Fibroblast of lung (primary cell): Measurements from ENCODE around the gene TEAD2. TPM values are rescaled to one million over a fixed set of nuclear protein-coding genes. Genes with fewer than 3 reads are reported as not detected.

Source experiments
- DNase-seq, 2 donors: peaks; one replicate each; pipeline versions ENCODE4 v3.0.0 to v3.0.0-alpha.2; 2010; ENCODE audit warnings: low read depth in 2 of 2
- H2AFZ ChIP-seq: 2 replicates; pipeline ENCODE4 v1.5.1; 2012; ENCODE audit warnings: low read length, control low read depth, inconsistent platforms
- H3K27ac ChIP-seq: 2 replicates; pipeline ENCODE4 v1.5.1; 2011; ENCODE audit warnings: low read length, control low read depth; ENCODE audit not compliant: insufficient read depth
- H3K27me3 ChIP-seq: 2 replicates; pipeline ENCODE4 v1.5.1; 2011; ENCODE audit warnings: mild to moderate bottlenecking, low read length; ENCODE audit not compliant: control insufficient read depth, insufficient read depth
- H3K36me3 ChIP-seq: 2 replicates; pipeline ENCODE4 v1.5.1; 2011; ENCODE audit warnings: low read length; ENCODE audit not compliant: control insufficient read depth, insufficient read depth
- H3K4me1 ChIP-seq: 2 replicates; pipeline ENCODE4 v1.5.1; 2011; ENCODE audit warnings: low read length; ENCODE audit not compliant: control insufficient read depth, insufficient read depth; ENCODE audit errors: extremely low read depth
- H3K4me2 ChIP-seq: 2 replicates; pipeline ENCODE4 v1.5.1; 2011; ENCODE audit warnings: low read length, control low read depth; ENCODE audit not compliant: insufficient read depth; ENCODE audit errors: extremely low read depth
- H3K4me3 ChIP-seq, 4 experiments: fragments of 200-600 bp in 1 of 4; sonication (generic) in 1 of 4; replicated peaks in 1 of 4; 2 replicates each; pipeline ENCODE4 v1.5.1; 2011 to 2016; ENCODE audit warnings: low read length in 4 of 4, low read depth in 3 of 4, mild to moderate bottlenecking in 3 of 4, control low read depth in 2 of 4, inconsistent platforms in 1 of 4, mixed read lengths in 1 of 4; ENCODE audit not compliant: insufficient read depth in 1 of 4; ENCODE audit errors: control extremely low read depth in 1 of 4
- H3K79me2 ChIP-seq: 2 replicates; pipeline ENCODE4 v1.5.1; 2012; ENCODE audit warnings: mild to moderate bottlenecking, low read length, inconsistent platforms; ENCODE audit not compliant: control insufficient read depth, insufficient read depth
- H3K9ac ChIP-seq: 2 replicates; pipeline ENCODE4 v1.5.1; 2011; ENCODE audit warnings: mild to moderate bottlenecking, low read length, control low read depth; ENCODE audit not compliant: insufficient read depth
- H3K9me3 ChIP-seq: 2 replicates; pipeline ENCODE4 v1.5.1; 2012; ENCODE audit warnings: low read depth, low read length; ENCODE audit not compliant: control insufficient read depth, insufficient read depth
- H4K20me1 ChIP-seq: 2 replicates; pipeline ENCODE4 v1.5.1; 2011; ENCODE audit warnings: low read length; ENCODE audit not compliant: control insufficient read depth, insufficient read depth; ENCODE audit errors: extremely low read depth
- EZH2 ChIP-seq: IDR thresholded peaks from 2 replicates; pipeline ENCODE4 v1.5.1; 2012; ENCODE audit warnings: low read length, control low read depth, mild to moderate bottlenecking; ENCODE audit errors: missing control alignments
- polyA plus RNA-seq, 2 donors: library from polyadenylated mRNA; depleted of rRNA in 1 of 2; stranded (reverse) in 1 of 2; unstranded in 1 of 2; fragments of >200 nt; gene quantifications; 2 replicates each; pipeline ENCODE4 v1.2.1, GENCODE V29; 2011 to 2012; ENCODE audit warnings: missing spikeins in 1 of 2
- total RNA-seq: library from RNA; depleted of rRNA; stranded (reverse); fragments of >200 nt; gene quantifications from 2 replicates; pipeline ENCODE4 v1.2.1, GENCODE V29; 2014
- TF ChIP-seq, protein P1 (sequence below), 2 donors: IDR thresholded peaks in 1 of 2; conservative IDR thresholded peaks in 1 of 2; 1 replicate in 1 of 2; 2 replicates in 1 of 2; pipeline ENCODE4 v1.5.1; 2011 to 2012; ENCODE audit warnings: low read length in 2 of 2, control low read depth in 1 of 2, inconsistent platforms in 1 of 2, low read depth in 1 of 2, mild to moderate bottlenecking in 1 of 2

TEAD2 gene
- total and polyA plus RNA-seq, 2 donors (not counting 1 experiment from before 2014, with no cell fraction given): 19.2 to 22.7 TPM

DNA sequence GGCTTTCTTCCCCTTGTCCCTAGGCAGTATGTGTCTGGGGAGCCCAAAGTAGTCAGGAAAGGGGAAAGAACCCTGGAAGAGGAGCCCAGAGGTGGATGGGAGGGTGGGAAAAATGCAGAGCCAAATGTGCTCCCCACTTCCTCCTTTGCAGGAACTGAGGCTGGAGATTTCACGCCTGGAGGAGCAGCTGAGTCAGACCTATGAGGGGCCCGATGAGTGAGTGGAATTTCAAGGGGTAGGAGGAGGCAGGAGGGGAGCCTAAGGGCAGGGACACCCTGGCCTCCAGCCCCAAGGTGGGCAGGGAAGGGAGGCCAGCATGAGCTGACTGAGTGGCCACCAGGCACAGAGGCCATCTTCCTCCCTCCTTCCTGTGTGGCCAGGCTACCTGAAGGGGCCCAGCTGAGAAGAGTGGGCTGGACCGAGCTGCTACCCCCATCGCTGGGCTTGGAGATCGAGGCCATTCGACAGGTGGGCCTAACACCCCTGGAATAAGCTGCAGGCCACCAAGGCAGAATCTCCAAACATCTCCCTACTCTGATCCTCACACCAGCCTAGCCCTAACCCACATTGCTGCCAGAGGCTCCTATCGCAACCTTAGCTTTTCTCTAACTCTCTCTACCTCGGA is 46.7 kb upstream of the TEAD2 start:
- Histone ChIP-seq H3K27ac (no peak overlapping the region), H3K36me3 (no peaks in the 10 kb centered on the region), H3K9ac (no peak overlapping the region), H3K4me3 (no peak overlapping the region), H3K4me2 (no peak overlapping the region), H2AFZ (no peak overlapping the region), H3K4me1 (no peaks in the 10 kb centered on the region), H4K20me1 (no peaks in the 10 kb centered on the region), H3K27me3 (peaks cover 7% of the 10 kb centered on the region), H3K9me3 (no peaks in the 10 kb centered on the region), H3K79me2 (no peaks in the 10 kb centered on the region)
- peak in 1 of 2 donors; percentile 14 for DNase-seq
- no peak for TF ChIP-seq EZH2
- TF ChIP-seq, protein P1, sequence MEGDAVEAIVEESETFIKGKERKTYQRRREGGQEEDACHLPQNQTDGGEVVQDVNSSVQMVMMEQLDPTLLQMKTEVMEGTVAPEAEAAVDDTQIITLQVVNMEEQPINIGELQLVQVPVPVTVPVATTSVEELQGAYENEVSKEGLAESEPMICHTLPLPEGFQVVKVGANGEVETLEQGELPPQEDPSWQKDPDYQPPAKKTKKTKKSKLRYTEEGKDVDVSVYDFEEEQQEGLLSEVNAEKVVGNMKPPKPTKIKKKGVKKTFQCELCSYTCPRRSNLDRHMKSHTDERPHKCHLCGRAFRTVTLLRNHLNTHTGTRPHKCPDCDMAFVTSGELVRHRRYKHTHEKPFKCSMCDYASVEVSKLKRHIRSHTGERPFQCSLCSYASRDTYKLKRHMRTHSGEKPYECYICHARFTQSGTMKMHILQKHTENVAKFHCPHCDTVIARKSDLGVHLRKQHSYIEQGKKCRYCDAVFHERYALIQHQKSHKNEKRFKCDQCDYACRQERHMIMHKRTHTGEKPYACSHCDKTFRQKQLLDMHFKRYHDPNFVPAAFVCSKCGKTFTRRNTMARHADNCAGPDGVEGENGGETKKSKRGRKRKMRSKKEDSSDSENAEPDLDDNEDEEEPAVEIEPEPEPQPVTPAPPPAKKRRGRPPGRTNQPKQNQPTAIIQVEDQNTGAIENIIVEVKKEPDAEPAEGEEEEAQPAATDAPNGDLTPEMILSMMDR (conservative IDR thresholded peaks at IDR 0.05 in 1 of 2, IDR thresholded peaks at IDR 0.05 in 1 of 2; ENCODE audit: low read depth in 1 of 2, low read length in 2 of 2): no peak

DNA sequence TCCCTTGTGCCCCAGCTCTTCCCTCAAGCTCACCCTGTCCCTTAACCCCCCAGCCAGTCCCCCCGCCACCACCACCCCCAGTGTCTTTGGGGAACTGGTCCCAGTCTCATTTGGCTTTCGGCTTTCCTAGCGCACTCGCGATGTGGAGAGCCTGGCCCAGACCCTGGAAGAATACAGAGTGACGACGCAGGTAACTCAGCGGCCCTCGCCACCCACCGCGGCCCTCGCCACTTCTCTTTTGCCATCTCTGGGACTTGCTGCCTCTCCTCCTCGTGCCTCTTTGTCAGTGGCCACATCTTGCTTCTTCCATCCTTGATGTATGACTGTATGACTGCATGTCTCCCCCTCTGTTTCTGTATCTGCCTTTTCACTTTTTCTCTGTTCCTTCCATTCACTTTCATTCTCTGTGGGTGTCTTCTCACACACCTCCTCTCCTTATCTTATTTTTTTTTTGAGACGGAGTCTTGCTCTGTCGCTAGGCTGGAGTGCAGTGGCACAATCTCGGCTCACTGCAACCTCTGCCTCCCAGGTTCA is 45.3 kb upstream of the TEAD2 start:
- DNase-seq: no peak
- Histone ChIP-seq H3K36me3 (no peaks in the 10 kb centered on the region), H3K9ac (no peak overlapping the region), H3K27me3 (peaks cover 10% of the 10 kb centered on the region), H3K4me2 (no peak overlapping the region), H3K4me3 (no peak overlapping the region), H3K4me1 (no peaks in the 10 kb centered on the region), H4K20me1 (no peaks in the 10 kb centered on the region), H3K79me2 (no peaks in the 10 kb centered on the region), H3K9me3 (no peaks in the 10 kb centered on the region), H2AFZ (no peak overlapping the region), H3K27ac (no peak overlapping the region)
- TF ChIP-seq EZH2: no peak
- TF ChIP-seq, protein P1 (conservative IDR thresholded peaks at IDR 0.05 in 1 of 2, IDR thresholded peaks at IDR 0.05 in 1 of 2; ENCODE audit: low read depth in 1 of 2, low read length in 2 of 2): no peak

DNA sequence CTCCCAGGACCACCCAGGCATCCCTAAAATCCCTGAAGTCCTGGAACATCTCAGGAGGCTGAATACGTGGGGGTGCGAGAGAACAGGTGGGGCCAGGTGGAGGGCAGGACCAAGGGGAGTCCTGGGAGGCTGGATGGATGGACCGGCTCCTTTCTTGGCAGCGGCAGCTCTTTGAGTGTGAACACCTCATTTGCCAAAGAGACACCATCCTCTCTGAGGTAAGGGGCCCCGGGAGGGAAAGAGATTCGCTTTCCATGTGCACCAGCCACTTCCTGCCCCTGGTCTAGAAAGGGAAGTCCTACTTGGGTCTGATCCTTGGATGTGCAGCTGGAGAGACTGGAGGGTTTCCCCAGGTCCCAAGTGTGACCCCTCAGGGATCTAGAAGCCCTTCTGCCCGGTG is 44.9 kb upstream of the TEAD2 start:
- peaks cover 7% of the 10 kb centered on the region for H3K27me3 ChIP-seq
- TF ChIP-seq, protein P1 (conservative IDR thresholded peaks at IDR 0.05 in 1 of 2, IDR thresholded peaks at IDR 0.05 in 1 of 2; ENCODE audit: low read depth in 1 of 2, low read length in 2 of 2): no peak
- TF ChIP-seq EZH2: no peak
- no peak overlapping the region for H3K4me3 ChIP-seq
- no peaks in the 10 kb centered on the region for H3K36me3 ChIP-seq
- no peaks in the 10 kb centered on the region for H4K20me1 ChIP-seq
- H3K79me2 ChIP-seq: no peaks in the 10 kb centered on the region
- H3K9ac ChIP-seq: no peak overlapping the region
- H3K27ac ChIP-seq: no peak overlapping the region
- DNase-seq: no peak
- no peaks in the 10 kb centered on the region for H3K9me3 ChIP-seq
- no peak overlapping the region for H2AFZ ChIP-seq
- H3K4me1 ChIP-seq: no peaks in the 10 kb centered on the region
- H3K4me2 ChIP-seq: no peak overlapping the region
